WI38 (cell line): ENCODE results near the gene ABCA7.

Source experiments
- H3K4me3 ChIP-seq: 2 replicates; pipeline ENCODE4 v1.5.1; 2011; ENCODE audit warnings: low read depth, mild to moderate bottlenecking, control low read depth, low read length
- CTCF ChIP-seq: IDR thresholded peaks from 2 replicates; pipeline ENCODE4 v1.5.1; 2012; ENCODE audit warnings: low read depth, mild to moderate bottlenecking, control low read depth, low read length

The ABCA7 gene

GRCh38 chr19:1039646-1040475, at the start of gene ABCA7:
Gene ABCA7 (plus strand): TSS chr19:1040107. CDS start chr19:1041362, 1,255 bp downstream.
- TF ChIP-seq CTCF, result no peak
- peak within 1 kb of the TSS; percentile 52 for H3K4me3 ChIP-seq

- H3K4me3 ChIP-seq, result no peak overlapping the region
- TF ChIP-seq CTCF, result no peak
These were observed 49.8 kb upstream of the ABCA7 start for GRCh38 chr19:990119-990571.

GRCh38 chr19:990746-991145, 49.2 kb upstream of the ABCA7 start:
- no peak overlapping the region for H3K4me3 ChIP-seq
- no peak for TF ChIP-seq CTCF

GRCh38 chr19:991174-991931, 48.6 kb upstream of the ABCA7 start:
- no peak overlapping the region for H3K4me3 ChIP-seq
- no peak for TF ChIP-seq CTCF

- no peak overlapping the region for H3K4me3 ChIP-seq
- no peak for TF ChIP-seq CTCF
These were observed 47.8 kb upstream of the ABCA7 start for GRCh38 chr19:991932-992669.

- no peak overlapping the region for H3K4me3 ChIP-seq
- TF ChIP-seq CTCF, result no peak
These were observed 47.2 kb upstream of the ABCA7 start for GRCh38 chr19:992670-993055.
